ENCODE measurements around the gene ZFY.
A peak's percentile ranks its signal among the peaks of the same experiment; 100 is the strongest.
"Not testable (repeated sequence)": the region's sequence is repeated elsewhere in the genome, so short reads cannot be mapped to it uniquely, and the experiment has no call there.

ZFY gene

DNA sequence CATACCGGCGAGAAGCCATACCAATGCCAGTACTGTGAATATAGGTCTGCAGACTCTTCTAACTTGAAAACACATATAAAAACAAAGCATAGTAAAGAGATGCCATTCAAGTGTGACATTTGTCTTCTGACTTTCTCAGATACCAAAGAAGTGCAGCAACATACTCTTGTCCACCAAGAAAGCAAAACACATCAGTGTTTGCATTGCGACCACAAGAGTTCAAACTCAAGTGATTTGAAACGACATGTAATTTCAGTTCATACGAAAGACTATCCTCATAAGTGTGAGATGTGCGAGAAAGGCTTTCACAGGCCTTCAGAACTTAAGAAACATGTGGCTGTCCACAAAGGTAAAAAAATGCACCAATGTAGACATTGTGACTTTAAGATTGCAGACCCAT is 44.1 kb downstream of the ZFY start:
- DNase-seq: no peak

DNA sequence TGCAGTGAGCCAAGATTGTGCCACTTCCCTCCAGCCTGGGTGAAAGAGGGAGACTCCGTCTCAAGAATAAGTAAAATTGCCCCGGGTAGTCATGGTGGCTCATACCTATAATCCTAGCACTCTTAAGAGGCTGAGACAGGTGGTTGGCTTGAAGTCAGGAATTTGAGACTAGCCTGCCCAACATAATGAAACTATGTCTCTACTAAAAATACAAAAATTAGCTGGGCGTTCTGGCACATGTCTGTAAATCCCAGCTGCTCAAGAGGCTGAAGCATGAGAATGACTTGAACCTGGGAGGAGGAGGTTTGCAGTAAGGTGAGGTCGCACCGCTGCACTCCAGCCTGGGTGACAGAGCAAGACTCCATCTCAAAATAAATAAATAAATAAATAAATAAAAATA is 49.3 kb downstream of the ZFY start:
- DNase-seq: no peak

DNA sequence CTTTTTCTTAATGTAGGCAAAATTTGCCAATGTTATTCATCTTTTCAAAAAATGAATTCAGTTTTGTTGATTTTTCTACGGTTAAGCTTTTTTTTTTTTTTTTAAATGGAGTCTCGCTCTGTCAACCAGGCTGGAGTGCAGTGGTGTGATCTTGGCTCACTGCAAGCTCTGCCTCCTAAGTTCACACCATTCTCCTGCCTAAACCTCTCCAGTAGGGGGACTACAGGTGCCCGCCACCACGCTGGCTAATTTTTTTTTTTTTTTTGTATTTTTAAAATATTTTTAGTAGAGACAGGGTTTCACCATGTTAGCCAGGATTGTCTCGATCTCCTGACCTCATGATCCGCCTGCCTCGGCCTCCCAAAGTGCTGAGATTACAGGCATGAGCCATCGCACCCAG is 52.0 kb downstream of the ZFY start:
- not testable (repeated sequence) for DNase-seq

DNA sequence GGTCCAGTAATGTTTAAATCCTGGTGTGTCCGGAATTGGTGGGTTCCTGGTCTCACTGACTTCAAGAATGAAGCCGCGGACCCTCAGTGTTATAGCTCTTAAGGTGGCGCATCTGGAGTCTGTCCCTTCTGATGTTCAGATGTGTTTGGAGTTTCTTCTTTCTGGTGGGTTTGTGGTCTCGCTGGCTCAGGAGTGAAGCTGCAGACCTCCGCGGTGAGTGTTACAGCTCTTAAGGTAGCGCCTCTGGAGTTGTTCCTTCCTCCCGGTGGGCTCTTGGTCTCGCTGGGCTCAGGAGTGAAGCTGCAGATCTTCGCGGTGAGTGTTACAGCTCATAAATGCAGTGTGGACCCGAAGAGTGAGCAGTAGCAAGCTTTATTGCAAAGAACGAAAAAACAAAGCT is 62.2 kb downstream of the ZFY start:
- not testable (repeated sequence) for DNase-seq

DNA sequence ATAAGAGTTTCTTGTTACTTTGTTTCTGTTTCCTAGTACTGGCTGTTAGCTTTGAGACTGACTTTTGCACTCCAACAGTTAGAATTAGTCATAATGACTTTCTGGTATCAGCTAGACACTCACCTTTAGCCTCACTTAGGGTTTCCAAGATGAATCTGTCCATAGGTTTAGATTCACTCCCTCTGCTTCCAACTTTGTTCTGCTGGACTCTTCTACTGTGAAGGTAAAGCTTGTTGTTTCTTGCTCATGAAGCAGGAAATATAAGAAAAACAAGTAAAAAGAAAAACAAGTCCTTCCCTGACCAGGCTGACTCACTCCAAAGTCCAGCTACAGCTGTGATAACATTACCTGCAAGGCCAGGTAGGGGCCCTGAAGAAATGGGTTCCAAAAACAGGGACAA is 67.0 kb downstream of the ZFY start:
- DNase-seq: no peak

DNA sequence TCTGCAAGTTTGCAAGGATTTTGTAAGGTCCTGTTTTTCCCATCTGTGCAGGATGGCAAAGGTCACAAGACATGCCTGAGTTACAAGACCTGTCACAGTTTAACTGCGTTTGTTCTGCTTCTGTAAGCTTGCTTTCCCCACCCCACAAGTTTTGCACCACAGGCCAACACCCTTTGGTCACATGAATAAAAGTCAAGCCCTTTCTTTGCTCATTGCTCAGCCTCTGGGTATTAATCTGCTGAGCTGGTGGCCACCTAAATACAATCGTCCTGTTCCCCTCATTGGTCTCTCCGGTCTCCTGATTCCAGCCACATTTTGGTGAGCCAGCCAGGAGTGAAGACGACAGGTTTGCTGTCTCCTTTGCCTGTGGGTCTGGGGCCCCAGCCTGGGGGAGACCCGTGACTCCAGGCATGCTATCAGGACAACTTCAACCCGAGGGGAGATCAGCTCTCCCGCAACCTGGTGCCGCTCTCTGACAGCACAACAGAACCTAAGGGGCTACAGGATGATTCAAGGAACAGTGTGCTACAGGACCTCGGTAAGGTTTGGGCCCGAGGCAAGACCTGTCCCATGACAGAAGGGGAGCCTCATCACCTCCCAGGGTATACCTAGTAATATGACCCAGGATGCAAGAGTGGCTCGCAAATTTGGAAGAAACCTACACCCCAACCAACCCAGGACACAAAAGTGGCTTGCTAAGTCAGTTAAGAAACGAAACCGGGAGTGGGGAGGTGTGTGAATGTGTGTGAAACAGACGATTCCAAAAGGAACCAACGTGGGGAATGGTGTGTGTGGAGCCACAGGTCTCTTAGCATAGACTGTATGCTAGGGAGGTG is 67.7 kb downstream of the ZFY start:
- DNase-seq: peak; percentile 2

DNA sequence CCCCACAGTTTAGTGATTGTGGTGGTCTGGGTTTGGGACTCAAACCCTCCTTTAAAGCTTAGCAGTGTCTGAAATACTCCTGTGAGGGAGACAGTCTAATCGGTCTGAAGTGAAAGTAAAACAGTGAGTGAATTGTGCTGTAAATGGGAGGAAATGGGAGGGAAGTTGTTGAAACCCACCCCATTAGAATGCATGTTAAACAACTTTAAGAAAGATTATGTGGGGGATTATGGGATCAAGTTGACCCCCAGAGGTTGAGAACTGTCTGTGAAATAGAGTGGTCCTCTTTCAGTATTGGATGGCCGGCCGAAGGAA is 68.3 kb downstream of the ZFY start:
- DNase-seq: no peak

DNA sequence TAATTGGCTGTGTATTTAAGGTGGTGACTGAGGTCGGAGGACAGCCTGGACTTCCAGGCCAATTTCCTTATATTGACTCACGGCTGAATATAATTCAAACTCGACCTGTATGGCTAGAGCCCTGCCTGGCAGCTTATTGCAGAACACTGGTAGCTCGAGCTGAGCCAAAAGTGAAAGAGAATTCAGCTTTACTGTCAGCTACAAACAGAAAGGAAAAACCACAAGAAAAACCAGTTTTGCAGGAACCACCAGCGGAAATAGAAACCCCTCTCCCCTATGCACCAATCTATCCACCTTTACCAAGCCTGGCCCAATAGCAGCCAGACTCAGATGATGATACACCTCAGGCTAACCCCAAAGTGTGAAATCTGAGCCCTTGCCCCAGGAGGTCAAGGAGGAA is 68.7 kb downstream of the ZFY start:
- peak; percentile 34 for DNase-seq

DNA sequence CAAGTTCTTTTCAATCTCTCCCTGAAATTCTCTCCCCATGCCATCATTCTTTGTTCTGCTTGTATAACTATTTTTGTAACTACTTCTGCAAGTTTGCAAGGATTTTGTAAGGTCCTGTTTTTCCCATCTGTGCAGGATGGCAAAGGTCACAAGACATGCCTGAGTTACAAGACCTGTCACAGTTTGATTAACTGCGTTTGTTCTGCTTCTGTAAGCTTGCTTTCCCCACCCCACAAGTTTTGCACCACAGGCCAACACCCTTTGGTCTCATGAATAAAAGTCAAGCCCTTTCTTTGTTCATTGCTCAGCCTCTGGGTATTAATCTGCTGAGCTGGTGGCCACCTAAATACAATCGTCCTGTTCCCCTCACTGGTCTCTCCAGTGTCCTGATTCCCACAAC is 70.8 kb downstream of the ZFY start:
- not testable (repeated sequence) for DNase-seq

DNA sequence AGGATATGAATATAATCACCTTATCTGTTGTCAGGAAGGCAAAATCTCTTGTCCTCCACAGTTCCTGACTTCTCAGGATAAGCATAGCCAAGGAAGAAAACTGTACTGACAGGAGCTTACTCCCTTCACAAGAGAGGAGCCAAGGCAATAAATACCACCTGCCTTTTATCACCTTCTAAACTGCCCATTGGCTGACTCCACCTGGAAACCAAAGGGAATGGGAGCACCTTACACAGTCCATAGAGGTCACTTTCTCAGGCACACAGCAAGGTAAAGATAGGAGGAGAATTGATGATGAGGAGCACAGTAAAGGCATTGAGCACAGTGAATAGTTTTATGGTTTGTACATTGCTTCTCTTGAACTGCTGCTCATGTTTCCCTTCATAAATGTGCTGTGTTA is 72.8 kb downstream of the ZFY start:
- no peak for DNase-seq

DNA sequence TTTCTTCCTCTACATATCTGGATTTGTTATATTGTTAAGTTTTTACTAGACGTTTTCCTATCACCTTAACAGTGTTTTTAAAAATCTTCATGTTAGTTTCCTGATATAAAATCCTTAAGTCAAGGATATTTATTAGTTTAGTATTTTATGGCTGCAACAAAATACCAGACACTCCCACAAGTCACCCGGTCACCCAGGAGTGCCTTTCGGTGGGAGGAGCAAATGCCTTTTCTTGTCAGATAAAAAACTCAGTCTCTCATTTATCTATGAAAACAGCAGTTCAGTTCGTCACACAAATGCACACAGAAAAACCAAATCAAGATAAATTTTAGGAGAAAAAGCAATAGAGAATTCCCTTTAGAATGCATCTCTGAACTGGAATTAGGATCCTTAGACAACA is 77.0 kb downstream of the ZFY start:
- DNase-seq: no peak

DNA sequence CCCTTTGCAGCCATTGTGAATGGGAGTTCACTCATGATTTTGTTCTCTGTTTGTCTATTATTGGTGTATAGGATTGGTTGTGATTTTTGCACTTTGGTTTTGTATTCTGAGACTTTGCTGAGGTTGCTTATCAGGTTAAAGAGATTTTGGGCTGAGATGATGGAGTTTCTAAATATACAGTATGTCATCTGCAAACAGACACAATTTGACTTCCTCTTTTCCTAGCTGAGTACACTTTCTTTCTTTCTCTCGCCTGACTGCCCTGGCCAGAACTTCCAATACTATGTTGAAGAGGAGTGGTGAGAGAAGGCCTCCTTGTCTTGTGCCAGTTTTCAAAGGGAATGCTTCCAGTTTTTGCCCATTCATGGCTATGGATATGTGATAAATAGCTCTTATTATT is 81.4 kb downstream of the ZFY start:
- no peak for DNase-seq

DNA sequence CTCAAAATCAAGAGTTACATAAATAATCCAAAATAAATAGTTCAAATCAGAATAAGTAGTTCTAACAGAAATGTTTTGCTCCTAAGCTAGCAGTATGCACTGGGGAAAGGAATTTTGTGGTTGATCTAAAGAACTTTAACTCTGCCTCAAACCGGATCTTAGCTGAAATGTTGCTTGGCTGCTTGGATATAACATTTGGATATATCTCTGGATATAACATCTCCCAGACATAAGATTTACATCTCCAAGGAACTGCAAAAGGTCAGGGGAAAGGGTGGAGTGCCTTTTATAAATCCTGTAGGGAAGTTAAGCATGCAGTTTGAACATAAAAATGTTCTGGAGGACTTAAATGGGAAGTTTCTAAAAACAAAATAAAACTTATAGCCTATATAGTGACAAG is 83.4 kb downstream of the ZFY start:
- DNase-seq: no peak

DNA sequence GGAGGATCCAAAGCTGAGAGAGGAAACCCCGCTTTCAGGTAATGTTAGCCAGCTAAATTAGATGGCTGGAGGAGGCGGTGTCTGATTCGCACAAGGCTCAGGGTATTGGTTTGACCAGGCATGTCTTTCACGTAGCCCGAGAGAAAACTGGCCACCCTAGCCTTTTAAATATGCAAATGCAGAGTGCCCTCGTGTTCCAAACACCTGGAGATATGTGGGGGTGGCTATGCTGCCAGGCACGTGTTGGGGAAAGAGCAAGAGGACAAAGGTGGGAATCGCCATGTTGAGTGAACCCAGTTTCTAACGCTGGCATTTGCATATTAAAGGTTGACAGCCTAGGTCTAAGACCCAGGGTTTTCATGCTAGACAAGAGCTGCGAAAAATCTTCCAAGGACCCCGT is 84.4 kb downstream of the ZFY start:
- DNase-seq: no peak

DNA sequence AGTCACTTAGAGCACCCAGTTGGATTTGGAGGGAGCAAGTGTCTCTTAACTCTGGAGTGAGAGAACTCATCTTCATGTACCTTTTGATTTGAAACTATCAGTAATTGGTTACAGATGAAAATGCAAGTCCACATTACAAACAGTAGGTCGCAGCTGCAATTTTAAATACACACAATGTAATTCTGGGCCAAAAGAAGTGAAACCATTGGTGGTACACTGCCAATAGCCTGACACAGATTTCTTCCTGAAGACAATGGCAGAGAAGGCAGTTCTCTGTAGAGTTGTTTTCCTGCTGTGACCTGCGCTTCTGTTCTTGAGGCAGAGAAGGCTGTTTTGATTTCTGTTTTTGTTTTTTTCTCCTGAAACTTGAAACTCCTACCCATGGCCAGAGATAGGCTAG is 86.0 kb downstream of the ZFY start:
- DNase-seq: no peak

DNA sequence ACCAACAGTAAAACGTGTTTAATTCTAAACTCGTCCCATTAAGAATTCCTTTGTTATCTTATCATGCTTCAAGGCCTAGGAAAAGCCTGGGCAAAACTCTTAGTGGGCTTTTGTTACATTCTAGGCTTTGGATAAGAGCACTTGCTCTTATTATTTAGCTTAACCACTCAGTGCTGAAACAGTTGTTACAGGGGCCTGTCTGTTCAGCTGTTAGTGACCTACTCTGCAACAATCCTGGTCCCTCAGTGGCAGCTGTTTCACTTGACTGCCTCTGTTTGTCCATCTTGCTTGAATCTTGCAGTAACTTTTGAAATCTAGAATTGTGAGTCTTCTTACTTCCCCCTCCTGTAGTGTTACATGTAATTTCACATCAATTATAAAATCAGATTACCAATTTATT is 88.4 kb downstream of the ZFY start:
- no peak for DNase-seq

DNA sequence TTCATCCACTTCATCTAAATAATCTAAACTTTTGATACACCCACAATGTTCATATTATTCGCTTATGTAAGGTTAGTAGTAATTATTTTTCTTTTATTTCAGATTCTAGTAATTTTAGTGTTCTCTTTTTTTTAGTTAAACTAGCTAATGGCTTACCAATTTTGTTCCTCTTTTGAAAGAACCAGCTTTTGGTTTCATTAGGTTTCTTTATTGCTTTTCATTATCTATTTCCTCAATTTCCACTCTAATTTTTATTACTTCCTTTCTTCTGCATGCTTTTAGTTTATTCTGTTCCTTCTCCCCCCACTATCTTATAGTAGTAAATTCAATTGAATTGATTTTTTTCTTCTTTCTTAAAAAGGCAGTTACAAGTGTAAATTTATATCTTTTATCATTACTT is 90.2 kb downstream of the ZFY start:
- DNase-seq: no peak
